ENCODE measurements around the gene MGAT1.

DNA sequence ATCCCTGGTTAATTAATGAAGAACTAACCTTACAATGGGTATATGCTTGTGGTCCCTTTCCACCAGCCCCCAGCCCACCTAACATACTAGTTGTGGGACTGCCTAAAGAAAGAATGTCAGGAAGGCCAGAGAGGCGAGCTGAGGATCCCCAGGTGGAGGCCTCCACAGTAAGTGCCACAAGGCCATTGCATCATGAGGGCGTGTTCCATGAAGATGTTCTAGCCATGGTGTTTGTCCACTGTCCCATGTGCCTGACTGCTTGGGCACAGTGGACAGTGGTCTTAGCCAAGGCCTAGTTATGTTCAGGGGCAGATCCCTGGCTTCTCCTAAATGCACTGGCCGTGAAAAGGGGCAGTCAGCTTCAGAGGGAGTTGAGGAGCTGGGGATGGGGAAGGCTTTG is 37.3 kb upstream of the MGAT1 start:
- TF ChIP-seq POLR2A (IDR thresholded peaks at IDR 0.05; ENCODE audit: control extremely low read depth in 1 of 2, low read depth in 2 of 2, low read length in 2 of 2) (no peak), JUN (IDR thresholded peaks at IDR 0.05; ENCODE audit: low read depth, low read length) (no peak), CTCF (IDR thresholded peaks at IDR 0.05; ENCODE audit: control extremely low read depth in 1 of 3, insufficient read depth in 1 of 3, low read depth in 1 of 3, low read length in 3 of 3) (no peak), YY1 (IDR thresholded peaks at IDR 0.05; ENCODE audit: low read depth, low read length) (no peak), CHD7 (IDR thresholded peaks at IDR 0.05; ENCODE audit: insufficient replicate concordance, low read length) (no peak), CHD2 (IDR thresholded peaks at IDR 0.05; ENCODE audit: low read length) (no peak), EP300 (IDR thresholded peaks at IDR 0.05; ENCODE audit: borderline replicate concordance in 1 of 2, low read depth in 2 of 2, low read length in 2 of 2) (no peak)
- TF ChIP-seq, protein P1, sequence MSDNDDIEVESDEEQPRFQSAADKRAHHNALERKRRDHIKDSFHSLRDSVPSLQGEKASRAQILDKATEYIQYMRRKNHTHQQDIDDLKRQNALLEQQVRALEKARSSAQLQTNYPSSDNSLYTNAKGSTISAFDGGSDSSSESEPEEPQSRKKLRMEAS (IDR thresholded peaks at IDR 0.05): no peak
- TF ChIP-seq, protein P2, sequence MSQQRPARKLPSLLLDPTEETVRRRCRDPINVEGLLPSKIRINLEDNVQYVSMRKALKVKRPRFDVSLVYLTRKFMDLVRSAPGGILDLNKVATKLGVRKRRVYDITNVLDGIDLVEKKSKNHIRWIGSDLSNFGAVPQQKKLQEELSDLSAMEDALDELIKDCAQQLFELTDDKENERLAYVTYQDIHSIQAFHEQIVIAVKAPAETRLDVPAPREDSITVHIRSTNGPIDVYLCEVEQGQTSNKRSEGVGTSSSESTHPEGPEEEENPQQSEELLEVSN (IDR thresholded peaks at IDR 0.05): no peak
